Neural progenitor cell (in vitro differentiated cells): ENCODE data around the gene CLEC2B. TPM values are rescaled to one million over a fixed set of nuclear protein-coding genes. Genes with fewer than 3 reads are reported as not detected.

Experiments
- DNase-seq: peaks from one replicate; pipeline ENCODE4 v3.0.0-alpha.2; 2016; ENCODE audit warnings: low spot score
- H2AFZ ChIP-seq: fragments of 200-600 bp; sonication (generic); replicated peaks from 2 replicates; pipeline ENCODE4 v1.6.1; 2016; ENCODE audit warnings: antibody characterized with exemption
- H3F3A ChIP-seq: fragments of 200-600 bp; sonication (generic); 2 replicates; pipeline ENCODE4 v1.6.1; 2016; ENCODE audit warnings: antibody characterized with exemption, low read depth
- H3K27ac ChIP-seq: fragments of 200-600 bp; sonication (generic); 2 replicates; pipeline ENCODE4 v1.5.1; 2016; ENCODE audit warnings: mild to moderate bottlenecking
- H3K27me3 ChIP-seq: fragments of 200-600 bp; sonication (generic); 2 replicates; pipeline ENCODE4 v1.6.1; 2016; ENCODE audit warnings: mild to moderate bottlenecking, moderate library complexity
- H3K36me3 ChIP-seq: fragments of 200-600 bp; sonication (generic); 2 replicates; pipeline ENCODE4 v1.5.1; 2016
- H3K4me1 ChIP-seq: fragments of 200-600 bp; sonication (generic); 2 replicates; pipeline ENCODE4 v1.6.1; 2016; ENCODE audit warnings: mixed run types
- H3K4me2 ChIP-seq: fragments of 200-600 bp; sonication (generic); 2 replicates; pipeline ENCODE4 v1.6.1; 2016
- H3K4me3 ChIP-seq: fragments of 200-600 bp; sonication (generic); 2 replicates; pipeline ENCODE4 v1.5.1; 2016
- H3K79me2 ChIP-seq: fragments of 200-600 bp; sonication (generic); 2 replicates; pipeline ENCODE4 v1.6.1; 2016; ENCODE audit warnings: low read depth
- H3K9ac ChIP-seq: fragments of 200-600 bp; sonication (generic); 2 replicates; pipeline ENCODE4 v1.6.1; 2016
- H3K9me3 ChIP-seq: fragments of 200-600 bp; sonication (generic); 2 replicates; pipeline ENCODE4 v1.5.1; 2016; ENCODE audit warnings: low read depth
- H4K20me1 ChIP-seq: fragments of 200-600 bp; sonication (generic); 2 replicates; pipeline ENCODE4 v1.6.1; 2016; ENCODE audit warnings: low read depth
- H3K27ac Mint-ChIP-seq: 3 replicates; pipeline ENCODE4 v1.8.0; 2021; ENCODE audit warnings: mixed read lengths
- H3K27me3 Mint-ChIP-seq: 2 replicates; pipeline ENCODE4 v1.8.0; 2022; ENCODE audit warnings: low read depth, mild to moderate bottlenecking, inconsistent platforms, moderate library complexity, mixed read lengths; ENCODE audit not compliant: insufficient read depth
- H3K36me3 Mint-ChIP-seq: 3 replicates; pipeline ENCODE4 v1.8.0; 2021; ENCODE audit warnings: mixed read lengths
- H3K4me1 Mint-ChIP-seq: 3 replicates; pipeline ENCODE4 v1.8.0; 2021; ENCODE audit warnings: mixed read lengths
- H3K4me3 Mint-ChIP-seq: 3 replicates; pipeline ENCODE4 v1.8.0; 2021; ENCODE audit warnings: mild to moderate bottlenecking, moderate library complexity, mixed read lengths
- H3K9me3 Mint-ChIP-seq: 3 replicates; pipeline ENCODE4 v1.8.0; 2020; ENCODE audit warnings: mixed read lengths
- EZH2 ChIP-seq: fragments of 200-600 bp; sonication (generic); IDR thresholded peaks from 2 replicates; pipeline ENCODE4 v1.6.1; 2017; ENCODE audit warnings: antibody characterized with exemption, mild to moderate bottlenecking, moderate library complexity
- EZH2phosphoT487 ChIP-seq: fragments of 200-600 bp; sonication (generic); IDR thresholded peaks from 2 replicates; pipeline ENCODE4 v1.6.1; 2017; ENCODE audit warnings: antibody characterized with exemption
- total RNA-seq: library from RNA; depleted of rRNA; stranded (reverse); fragments of >200 nt; gene quantifications from 2 replicates; pipeline ENCODE4 v1.2.3, GENCODE V29; 2015; ENCODE audit warnings: low replicate concordance
- TF ChIP-seq, protein P1 (sequence below): fragments of 200-600 bp; sonication (generic); IDR thresholded peaks from 2 replicates; pipeline ENCODE4 v1.5.1; 2017; ENCODE audit warnings: antibody characterized with exemption, mild to moderate bottlenecking

The CLEC2B gene
- total RNA-seq, 1 donor from 2014 or later: 1.0 TPM

DNA sequence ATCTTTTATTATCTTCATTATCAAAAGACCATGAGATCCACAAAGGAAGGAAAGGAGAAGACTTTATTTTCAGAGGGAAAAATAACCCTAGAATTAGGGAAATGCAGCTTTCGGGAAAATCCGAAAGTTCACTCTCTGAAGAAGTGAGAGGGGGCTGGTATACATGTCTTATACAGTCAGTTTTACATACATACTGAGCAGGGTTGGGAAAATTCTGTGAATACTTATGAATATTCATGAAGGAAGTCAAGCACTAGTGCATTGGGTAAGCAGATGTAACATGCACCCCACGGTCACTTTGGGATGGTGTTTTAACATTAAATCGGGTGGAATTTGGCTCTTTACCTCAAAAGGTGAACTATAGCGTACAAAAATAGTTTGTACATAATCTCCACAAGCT is 57.5 kb downstream of the CLEC2B start:
- Mint-ChIP-seq H3K27me3 (peaks cover 13% of the 10 kb centered on the region), H3K4me3 (no peak overlapping the region), H3K36me3 (no peaks in the 10 kb centered on the region), H3K4me1 (peaks cover 2% of the 10 kb centered on the region), H3K9me3 (no peaks in the 10 kb centered on the region), H3K27ac (no peak overlapping the region)
- Histone ChIP-seq H3K27me3 (peaks cover 9% of the 10 kb centered on the region), H3K79me2 (no peaks in the 10 kb centered on the region), H3F3A (no peaks in the 10 kb centered on the region), H3K9me3 (no peaks in the 10 kb centered on the region), H3K36me3 (no peaks in the 10 kb centered on the region), H3K4me1 (no peaks in the 10 kb centered on the region), H3K9ac (no peak overlapping the region), H3K4me2 (no peak overlapping the region), H3K4me3 (no peak overlapping the region), H2AFZ (no peak overlapping the region), H3K27ac (no peak overlapping the region), H4K20me1 (no peaks in the 10 kb centered on the region)
- DNase-seq: no peak
- TF ChIP-seq, protein P1, sequence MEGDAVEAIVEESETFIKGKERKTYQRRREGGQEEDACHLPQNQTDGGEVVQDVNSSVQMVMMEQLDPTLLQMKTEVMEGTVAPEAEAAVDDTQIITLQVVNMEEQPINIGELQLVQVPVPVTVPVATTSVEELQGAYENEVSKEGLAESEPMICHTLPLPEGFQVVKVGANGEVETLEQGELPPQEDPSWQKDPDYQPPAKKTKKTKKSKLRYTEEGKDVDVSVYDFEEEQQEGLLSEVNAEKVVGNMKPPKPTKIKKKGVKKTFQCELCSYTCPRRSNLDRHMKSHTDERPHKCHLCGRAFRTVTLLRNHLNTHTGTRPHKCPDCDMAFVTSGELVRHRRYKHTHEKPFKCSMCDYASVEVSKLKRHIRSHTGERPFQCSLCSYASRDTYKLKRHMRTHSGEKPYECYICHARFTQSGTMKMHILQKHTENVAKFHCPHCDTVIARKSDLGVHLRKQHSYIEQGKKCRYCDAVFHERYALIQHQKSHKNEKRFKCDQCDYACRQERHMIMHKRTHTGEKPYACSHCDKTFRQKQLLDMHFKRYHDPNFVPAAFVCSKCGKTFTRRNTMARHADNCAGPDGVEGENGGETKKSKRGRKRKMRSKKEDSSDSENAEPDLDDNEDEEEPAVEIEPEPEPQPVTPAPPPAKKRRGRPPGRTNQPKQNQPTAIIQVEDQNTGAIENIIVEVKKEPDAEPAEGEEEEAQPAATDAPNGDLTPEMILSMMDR: no peak
- TF ChIP-seq EZH2phosphoT487 (no peak), EZH2 (no peak)

DNA sequence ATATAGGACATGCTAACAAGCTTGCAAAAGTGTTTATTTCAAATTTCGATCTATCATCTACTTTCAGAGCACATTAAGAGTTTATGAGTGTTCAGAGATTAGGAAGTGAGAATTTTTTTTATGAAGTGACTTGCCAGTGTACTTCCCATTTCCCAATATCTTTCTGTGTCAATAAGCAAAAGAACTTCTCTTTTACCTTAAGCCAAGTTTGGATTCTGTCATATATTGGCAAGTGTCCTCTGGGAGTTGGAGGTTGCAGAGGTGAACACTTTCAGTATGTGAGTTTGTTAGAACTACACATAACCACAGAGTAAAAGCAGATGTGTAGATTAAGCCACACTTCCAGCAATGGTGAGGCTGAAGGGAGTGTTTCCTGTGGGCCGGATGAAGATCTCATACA is 58.5 kb downstream of the CLEC2B start:
- no peak overlapping the region for H3K4me3 Mint-ChIP-seq
- DNase-seq: no peak
- Histone ChIP-seq H3K27ac (no peak overlapping the region), H4K20me1 (no peaks in the 10 kb centered on the region), H2AFZ (no peak overlapping the region), H3K4me2 (no peak overlapping the region), H3K9me3 (no peaks in the 10 kb centered on the region), H3F3A (no peaks in the 10 kb centered on the region), H3K4me3 (no peak overlapping the region), H3K9ac (no peak overlapping the region), H3K4me1 (no peaks in the 10 kb centered on the region), H3K27me3 (peaks cover 9% of the 10 kb centered on the region), H3K36me3 (no peaks in the 10 kb centered on the region), H3K79me2 (no peaks in the 10 kb centered on the region)
- H3K4me1 Mint-ChIP-seq: peaks cover 2% of the 10 kb centered on the region
- H3K27ac Mint-ChIP-seq: no peak overlapping the region
- no peaks in the 10 kb centered on the region for H3K36me3 Mint-ChIP-seq
- no peak for TF ChIP-seq EZH2
- no peak for TF ChIP-seq EZH2phosphoT487
- TF ChIP-seq, protein P1: no peak
- peaks cover 11% of the 10 kb centered on the region for H3K27me3 Mint-ChIP-seq
- no peaks in the 10 kb centered on the region for H3K9me3 Mint-ChIP-seq

DNA sequence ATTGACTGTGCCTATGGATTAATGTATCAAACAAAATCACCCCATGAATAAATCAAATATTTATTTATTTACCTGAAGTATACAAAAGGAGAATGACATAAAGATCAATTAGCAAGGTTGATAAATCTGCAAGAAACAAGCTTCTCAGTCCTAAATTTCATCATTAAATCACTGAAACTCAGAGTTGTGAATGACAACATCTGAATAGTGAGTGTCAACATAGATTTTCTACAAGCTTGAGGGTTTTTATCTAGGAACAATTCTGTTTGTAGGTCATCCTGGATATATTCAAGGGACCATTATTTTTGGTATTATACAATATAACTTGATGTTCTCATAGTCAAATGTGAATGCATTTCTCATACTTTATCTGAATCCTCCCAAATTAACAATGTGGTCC is 59.3 kb downstream of the CLEC2B start:
- peaks cover 2% of the 10 kb centered on the region for H3K4me1 Mint-ChIP-seq
- Histone ChIP-seq H3K4me3 (no peak overlapping the region), H3K79me2 (no peaks in the 10 kb centered on the region), H3K36me3 (no peaks in the 10 kb centered on the region), H3K4me2 (no peak overlapping the region), H3K9ac (no peak overlapping the region), H3F3A (no peaks in the 10 kb centered on the region), H3K27me3 (peaks cover 9% of the 10 kb centered on the region), H3K27ac (no peak overlapping the region), H2AFZ (no peak overlapping the region), H3K9me3 (no peaks in the 10 kb centered on the region), H3K4me1 (no peaks in the 10 kb centered on the region), H4K20me1 (no peaks in the 10 kb centered on the region)
- peaks cover 6% of the 10 kb centered on the region for H3K27me3 Mint-ChIP-seq
- TF ChIP-seq EZH2 (no peak), EZH2phosphoT487 (no peak)
- TF ChIP-seq, protein P1: no peak
- no peak overlapping the region for H3K4me3 Mint-ChIP-seq
- H3K9me3 Mint-ChIP-seq: no peaks in the 10 kb centered on the region
- DNase-seq: no peak
- no peaks in the 10 kb centered on the region for H3K36me3 Mint-ChIP-seq
- H3K27ac Mint-ChIP-seq: no peak overlapping the region

- DNase-seq: no peak
- Mint-ChIP-seq H3K27ac (no peak overlapping the region), H3K36me3 (no peaks in the 10 kb centered on the region), H3K4me3 (no peak overlapping the region), H3K9me3 (no peaks in the 10 kb centered on the region), H3K27me3 (peaks cover 6% of the 10 kb centered on the region), H3K4me1 (peaks cover 2% of the 10 kb centered on the region)
- Histone ChIP-seq H3K4me1 (no peaks in the 10 kb centered on the region), H3K9me3 (no peaks in the 10 kb centered on the region), H3K27ac (no peak overlapping the region), H3K27me3 (peaks cover 9% of the 10 kb centered on the region), H3K4me3 (no peak overlapping the region), H3K79me2 (no peaks in the 10 kb centered on the region), H2AFZ (no peak overlapping the region), H3K9ac (no peak overlapping the region), H3K36me3 (no peaks in the 10 kb centered on the region), H3K4me2 (no peak overlapping the region), H4K20me1 (no peaks in the 10 kb centered on the region), H3F3A (no peaks in the 10 kb centered on the region)
- TF ChIP-seq EZH2 (no peak), EZH2phosphoT487 (no peak)
- TF ChIP-seq, protein P1: no peak
Measured at GRCh38 chr12:9809338-9809737, 59.8 kb downstream of the CLEC2B start.
